GM19468 (cell line): ENCODE measurements around the gene CMSS1.

Experiments used
- ATAC-seq: cut with Tn5 transposase; IDR thresholded peaks from one replicate; pipeline ENCODE4 v1.9.1; 2021; ENCODE audit warnings: mild to moderate bottlenecking, moderate library complexity, moderate number of reproducible peaks; ENCODE audit not compliant: unreplicated experiment; ENCODE audit errors: extremely low read depth

Gene CMSS1

GRCh38 chr3:99817437-99818240 is at the start of gene CMSS1:
Gene CMSS1, plus strand, starts transcription at chr3:99817862.
- ATAC-seq, result peak; percentile 98

- ATAC-seq, result no peak
These were observed 49.5 kb upstream of the CMSS1 start for GRCh38 chr3:99768126-99768525.

- ATAC-seq, result no peak
These were observed 48.7 kb upstream of the CMSS1 start for GRCh38 chr3:99768808-99769501.

- no peak for ATAC-seq
These were observed 45.5 kb upstream of the CMSS1 start for GRCh38 chr3:99772171-99772570.

GRCh38 chr3:99772671-99773070 is 45.0 kb upstream of the CMSS1 start:
- no peak for ATAC-seq

GRCh38 chr3:99774467-99774866 is 43.2 kb upstream of the CMSS1 start:
- ATAC-seq, result peak; percentile 89

GRCh38 chr3:99776516-99777209 is 41.0 kb upstream of the CMSS1 start:
- no peak for ATAC-seq

GRCh38 chr3:99777210-99777549 is 40.5 kb upstream of the CMSS1 start:
- no peak for ATAC-seq

- ATAC-seq, result no peak
These were observed 40.0 kb upstream of the CMSS1 start for GRCh38 chr3:99777708-99778107.

- no peak for ATAC-seq
These were observed 36.9 kb upstream of the CMSS1 start for GRCh38 chr3:99780749-99781148.

- ATAC-seq, result no peak
These were observed 35.9 kb upstream of the CMSS1 start for GRCh38 chr3:99781761-99782160.

GRCh38 chr3:99783011-99783573 is 34.6 kb upstream of the CMSS1 start:
- no peak for ATAC-seq

GRCh38 chr3:99789011-99789721 is 28.5 kb upstream of the CMSS1 start:
- peak; percentile 69 for ATAC-seq

GRCh38 chr3:99794485-99794884 is 23.2 kb upstream of the CMSS1 start:
- no peak for ATAC-seq

GRCh38 chr3:99795573-99795972 is 22.1 kb upstream of the CMSS1 start:
- ATAC-seq, result no peak

GRCh38 chr3:99799422-99799821 is 18.2 kb upstream of the CMSS1 start:
- no peak for ATAC-seq

- ATAC-seq, result no peak
These were observed 14.4 kb upstream of the CMSS1 start for GRCh38 chr3:99803297-99803696.

- no peak for ATAC-seq
These were observed 12.5 kb upstream of the CMSS1 start for GRCh38 chr3:99805160-99805559.

GRCh38 chr3:99808163-99808794 is 9.4 kb upstream of the CMSS1 start:
- no peak for ATAC-seq

GRCh38 chr3:99809565-99809964 is 8.1 kb upstream of the CMSS1 start:
- ATAC-seq, result no peak
